Head of caudate nucleus (tissue), 42 donors: ENCODE data around the gene RPS21.

Experiments used
- DNase-seq, 42 donors: peaks; one replicate each; pipeline versions ENCODE4 v3.0.0 to v3.0.0-alpha.2; 2020 to 2021; ENCODE audit warnings: mixed read lengths in 7 of 42
- intact Hi-C: fragments of 100-400 bp; cut with DNase I; formaldehyde crosslinking; loops from one replicate; pipeline ENCODE4 v1.15.0; 2022

The RPS21 gene

GRCh38 chr20:62352402-62353288 is 34.3 kb upstream of the RPS21 start:
- DNase-seq = peak; percentile 37 to 86 (median 70)
- intact Hi-C loops = no loop called here

GRCh38 chr20:62353289-62354030 is 33.4 kb upstream of the RPS21 start:
- intact Hi-C loops = no loop called here
- no peak for DNase-seq

- intact Hi-C loops = no loop called here
- DNase-seq = no peak
Observed at GRCh38 chr20:62354031-62354808, 32.7 kb upstream of the RPS21 start.

GRCh38 chr20:62354811-62355341 is 32.0 kb upstream of the RPS21 start:
- no peak for DNase-seq
- intact Hi-C loops = no loop called here

GRCh38 chr20:62355516-62355877 is 31.4 kb upstream of the RPS21 start:
- peak in 4 of 42 donors; percentile 30 to 66 (median 42) for DNase-seq
- intact Hi-C loops = no loop called here

GRCh38 chr20:62355878-62356588 is 30.9 kb upstream of the RPS21 start:
- no peak for DNase-seq

GRCh38 chr20:62356589-62357186 is 30.2 kb upstream of the RPS21 start:
- intact Hi-C loops = no loop called here

More at GRCh38 chr20:62355878-62356588, 30.9 kb upstream of the RPS21 start:
- intact Hi-C loops = no loop called here

GRCh38 chr20:62357187-62357667 is 29.7 kb upstream of the RPS21 start:
- intact Hi-C loops = no loop called here
- DNase-seq = peak in 2 of 42 donors; percentile 49 to 70

More at GRCh38 chr20:62356589-62357186, 30.2 kb upstream of the RPS21 start:
- no peak for DNase-seq

GRCh38 chr20:62357681-62358080 is 29.2 kb upstream of the RPS21 start:
- intact Hi-C loops = no loop called here
- no peak for DNase-seq

- DNase-seq = no peak
- intact Hi-C loops = no loop called here
Observed at GRCh38 chr20:62358171-62359042, 28.5 kb upstream of the RPS21 start.

- no peak for DNase-seq
- intact Hi-C loops = no loop called here
Observed at GRCh38 chr20:62359043-62359490, 27.8 kb upstream of the RPS21 start.

GRCh38 chr20:62359491-62360121 is 27.3 kb upstream of the RPS21 start:
- DNase-seq = no peak
- intact Hi-C loops = no loop called here

- intact Hi-C loops = no loop called here
Observed at GRCh38 chr20:62360854-62361798, 25.8 kb upstream of the RPS21 start.

GRCh38 chr20:62361799-62362589 is 24.9 kb upstream of the RPS21 start:
- DNase-seq = no peak
- intact Hi-C loops = no loop called here

More at GRCh38 chr20:62360854-62361798, 25.8 kb upstream of the RPS21 start:
- DNase-seq = no peak

- DNase-seq = peak in 1 of 42 donors; percentile 1
- intact Hi-C loops = no loop called here
Observed at GRCh38 chr20:62362590-62362940, 24.3 kb upstream of the RPS21 start.
